GM18498 (cell line): ENCODE data around the gene MCM3AP.
A peak's percentile ranks its signal among the peaks of the same experiment; 100 is the strongest.
"Not testable (repeated sequence)": the region's sequence is repeated elsewhere in the genome, so short reads cannot be mapped to it uniquely, and the experiment has no call there.

Experiments used
- ATAC-seq: cut with Tn5 transposase; IDR thresholded peaks from one replicate; pipeline ENCODE4 v1.9.1; 2021; ENCODE audit warnings: mild to moderate bottlenecking, moderate library complexity; ENCODE audit not compliant: unreplicated experiment

Gene MCM3AP

GRCh38 chr21:46312949-46313348, 27.5 kb upstream of the MCM3AP start:
- no peak for ATAC-seq

GRCh38 chr21:46311568-46311967, 26.2 kb upstream of the MCM3AP start:
- ATAC-seq = no peak

GRCh38 chr21:46310260-46310659, 24.8 kb upstream of the MCM3AP start:
- ATAC-seq = not testable (repeated sequence)

GRCh38 chr21:46308431-46308830, 23.0 kb upstream of the MCM3AP start:
- no peak for ATAC-seq

- no peak for ATAC-seq
Observed at GRCh38 chr21:46307625-46308024, 22.2 kb upstream of the MCM3AP start.

GRCh38 chr21:46304955-46305354, 19.5 kb upstream of the MCM3AP start:
- no peak for ATAC-seq

- no peak for ATAC-seq
Observed at GRCh38 chr21:46304437-46304836, 19.0 kb upstream of the MCM3AP start.

- ATAC-seq = no peak
Observed at GRCh38 chr21:46301759-46302158, 16.3 kb upstream of the MCM3AP start.

GRCh38 chr21:46299167-46299566, 13.8 kb upstream of the MCM3AP start:
- no peak for ATAC-seq

GRCh38 chr21:46297338-46298271, 12.2 kb upstream of the MCM3AP start:
- no peak for ATAC-seq

- ATAC-seq = no peak
Observed at GRCh38 chr21:46295996-46296752, 10.8 kb upstream of the MCM3AP start.

- ATAC-seq = no peak
Observed at GRCh38 chr21:46295177-46295770, 9.9 kb upstream of the MCM3AP start.

- no peak for ATAC-seq
Observed at GRCh38 chr21:46294647-46295176, 9.3 kb upstream of the MCM3AP start.

GRCh38 chr21:46291561-46291960, 6.2 kb upstream of the MCM3AP start:
- no peak for ATAC-seq

GRCh38 chr21:46289655-46290179, 4.3 kb upstream of the MCM3AP start:
- no peak for ATAC-seq

GRCh38 chr21:46287541-46287940, 2.1 kb upstream of the MCM3AP start:
- ATAC-seq = no peak

GRCh38 chr21:46286648-46287002, 1.2 kb upstream of the MCM3AP start:
- no peak for ATAC-seq

GRCh38 chr21:46285761-46286647, 593 bp upstream of the MCM3AP start, which contains the start of gene YBEY:
YBEY (plus strand) TSS chr21:46286342; CDS start chr21:46286914, 572 bp downstream.
- peak; percentile 87 for ATAC-seq

- no peak for ATAC-seq
Observed at GRCh38 chr21:46284733-46285132, 678 bp downstream of the MCM3AP start.

GRCh38 chr21:46284077-46284644, 1.2 kb downstream of the MCM3AP start:
- no peak for ATAC-seq
